Neuronal stem cell (in vitro differentiated cells): ENCODE measurements around the gene ZNF761.
"Not testable (repeated sequence)": the region's sequence is repeated elsewhere in the genome, so short reads cannot be mapped to it uniquely, and the experiment has no call there.

Experiments used
- DNase-seq: peaks from one replicate; pipeline ENCODE4 v3.0.0-alpha.2; 2013; ENCODE audit warnings: low spot score
- H2AFZ ChIP-seq: one replicate; pipeline ENCODE4 v1.6.1; 2013; ENCODE audit warnings: mild to moderate bottlenecking, low read length, inconsistent platforms
- H2AK5ac ChIP-seq: 2 replicates; pipeline ENCODE4 v1.6.1; 2013; ENCODE audit warnings: low read depth, mild to moderate bottlenecking, inconsistent platforms, low read length, moderate library complexity, mixed read lengths
- H2BK120ac ChIP-seq: 2 replicates; pipeline ENCODE4 v1.6.1; 2013; ENCODE audit warnings: low read depth, mild to moderate bottlenecking, inconsistent platforms, low read length, moderate library complexity, mixed read lengths
- H2BK12ac ChIP-seq: one replicate; pipeline ENCODE4 v1.6.1; 2013; ENCODE audit warnings: low read length, inconsistent platforms
- H2BK15ac ChIP-seq: 2 replicates; pipeline ENCODE4 v1.6.1; 2013; ENCODE audit warnings: mild to moderate bottlenecking, low read length, inconsistent platforms, mixed read lengths
- H2BK5ac ChIP-seq: one replicate; pipeline ENCODE4 v1.6.1; 2013; ENCODE audit warnings: inconsistent platforms, mild to moderate bottlenecking, low read length, moderate library complexity
- H3K14ac ChIP-seq: one replicate; pipeline ENCODE4 v1.6.1; 2013; ENCODE audit warnings: low read length, inconsistent platforms
- H3K18ac ChIP-seq: 2 replicates; pipeline ENCODE4 v1.6.1; 2013; ENCODE audit warnings: low read length, inconsistent platforms
- H3K23ac ChIP-seq: 2 replicates; pipeline ENCODE4 v1.6.1; 2013; ENCODE audit warnings: low read depth, mild to moderate bottlenecking, mixed read lengths, low read length, inconsistent platforms; ENCODE audit not compliant: poor library complexity
- H3K27ac ChIP-seq: replicated peaks from 3 replicates; pipeline ENCODE4 v1.5.1; 2013; ENCODE audit warnings: low read length, inconsistent platforms
- H3K27me3 ChIP-seq, 3 experiments: 2 replicates each; pipeline ENCODE4 v1.6.1; 2013; ENCODE audit warnings: low read length in 3 of 3, mild to moderate bottlenecking in 2 of 3, inconsistent platforms in 1 of 3, low read depth in 1 of 3, mixed read lengths in 1 of 3, moderate library complexity in 1 of 3; ENCODE audit not compliant: control insufficient read depth in 3 of 3, insufficient read depth in 3 of 3
- H3K36me3 ChIP-seq, 2 donors: replicated peaks in 1 of 2; 2 replicates each; pipeline ENCODE4 v1.6.1; 2013; ENCODE audit warnings: low read length in 2 of 2; ENCODE audit not compliant: control insufficient read depth in 2 of 2, insufficient read depth in 2 of 2
- H3K4ac ChIP-seq: 2 replicates; pipeline ENCODE4 v1.6.1; 2013; ENCODE audit warnings: inconsistent platforms, mild to moderate bottlenecking, low read length, moderate library complexity
- H3K4me1 ChIP-seq, 2 donors: 1 replicate in 1 of 2; 2 replicates in 1 of 2; pipeline ENCODE4 v1.6.1; 2013; ENCODE audit warnings: low read length in 2 of 2, low read depth in 1 of 2; ENCODE audit not compliant: control insufficient read depth in 2 of 2, insufficient read depth in 1 of 2
- H3K4me2 ChIP-seq: one replicate; pipeline ENCODE4 v1.6.1; 2013; ENCODE audit warnings: mild to moderate bottlenecking, low read length, inconsistent platforms; ENCODE audit not compliant: insufficient read depth, poor library complexity, severe bottlenecking
- H3K4me3 ChIP-seq, 2 donors: 2 replicates each; pipeline ENCODE4 v1.5.1; 2013; ENCODE audit warnings: low read length in 2 of 2, mild to moderate bottlenecking in 2 of 2, inconsistent platforms in 1 of 2, moderate library complexity in 1 of 2
- H3K79me1 ChIP-seq: one replicate; pipeline ENCODE4 v1.6.1; 2013; ENCODE audit warnings: low read depth, mild to moderate bottlenecking, inconsistent platforms, low read length, moderate library complexity
- H3K9ac ChIP-seq: one replicate; pipeline ENCODE4 v1.6.1; 2013; ENCODE audit warnings: mild to moderate bottlenecking, low read depth, low read length, inconsistent platforms; ENCODE audit not compliant: poor library complexity
- H3K9me3 ChIP-seq, 2 donors: replicated peaks in 1 of 2; 2 replicates each; pipeline versions ENCODE3 to v1.6.1; 2013; ENCODE audit warnings: low read length in 2 of 2, mild to moderate bottlenecking in 2 of 2, inconsistent platforms in 1 of 2, low read depth in 1 of 2, mixed read lengths in 1 of 2, moderate library complexity in 1 of 2; ENCODE audit not compliant: control insufficient read depth in 2 of 2, insufficient read depth in 1 of 2
- H4K8ac ChIP-seq: one replicate; pipeline ENCODE4 v1.6.1; 2013; ENCODE audit warnings: low read depth, mild to moderate bottlenecking, inconsistent platforms, low read length, moderate library complexity
- H4K91ac ChIP-seq: one replicate; pipeline ENCODE4 v1.6.1; 2013; ENCODE audit warnings: low read length, low read depth, mild to moderate bottlenecking, inconsistent platforms; ENCODE audit not compliant: poor library complexity
- WGBS, 2 donors: extraction: QIAGEN DNeasy Blood & Tissue Kit; methylation state at CpG; one replicate each; pipeline ENCODE4 v1.1.7; 2013; ENCODE audit warnings: missing lambda C conversion rate in 2 of 2, mixed read lengths in 1 of 2; ENCODE audit not compliant: insufficient read length in 2 of 2, insufficient replicate concordance in 1 of 2; ENCODE audit errors: extremely low coverage in 2 of 2; 5-methylcytosine and 5-hydroxymethylcytosine counted together

ZNF761 gene

GRCh38 chr19:53422551-53422950 lies 9.2 kb upstream of the ZNF761 start:
- no peak overlapping the region for H2BK15ac ChIP-seq
- no peak overlapping the region for H2AFZ ChIP-seq
- H3K27me3 ChIP-seq: no peaks in the 10 kb centered on the region
- no peak overlapping the region for H4K8ac ChIP-seq
- no peak overlapping the region for H3K18ac ChIP-seq
- no peaks in the 10 kb centered on the region for H3K36me3 ChIP-seq
- H2BK5ac ChIP-seq: no peak overlapping the region
- H3K4me2 ChIP-seq: no peak overlapping the region
- no peak overlapping the region for H3K14ac ChIP-seq
- H3K79me1 ChIP-seq: no peaks in the 10 kb centered on the region
- H2BK120ac ChIP-seq: no peak overlapping the region
- H3K4me3 ChIP-seq: no peak overlapping the region
- no peak for DNase-seq
- no peak overlapping the region for H3K23ac ChIP-seq
- H3K9ac ChIP-seq: no peak overlapping the region
- WGBS, 2 donors: no CpG with 5 or more reads among the region's 5 CpGs
- H2AK5ac ChIP-seq: no peak overlapping the region
- no peak overlapping the region for H4K91ac ChIP-seq
- H2BK12ac ChIP-seq: no peak overlapping the region
- H3K27ac ChIP-seq: no peak overlapping the region
- H3K4ac ChIP-seq: no peak overlapping the region
- no peaks in the 10 kb centered on the region for H3K4me1 ChIP-seq
- no peaks in the 10 kb centered on the region for H3K9me3 ChIP-seq

- not testable (repeated sequence) for H3K14ac ChIP-seq, H2BK12ac ChIP-seq, H3K36me3 ChIP-seq, H3K79me1 ChIP-seq, H2AK5ac ChIP-seq, H2BK120ac ChIP-seq, H3K9ac ChIP-seq, H4K8ac ChIP-seq, H3K23ac ChIP-seq, H3K4me3 ChIP-seq, H3K9me3 ChIP-seq, H4K91ac ChIP-seq, H3K4ac ChIP-seq, H3K27ac ChIP-seq, H2AFZ ChIP-seq, DNase-seq, H3K4me1 ChIP-seq, H2BK5ac ChIP-seq, H3K18ac ChIP-seq, H3K4me2 ChIP-seq, H3K27me3 ChIP-seq, H2BK15ac ChIP-seq
- no CpG with 5 or more reads among the region's 13 CpGs for WGBS, 2 donors
Measured at GRCh38 chr19:53423074-53423473, 8.7 kb upstream of the ZNF761 start.

GRCh38 chr19:53423680-53424079 lies 8.1 kb upstream of the ZNF761 start:
- H2BK12ac ChIP-seq, DNase-seq, H2AK5ac ChIP-seq, H3K79me1 ChIP-seq, H3K14ac ChIP-seq, H3K27ac ChIP-seq, H4K91ac ChIP-seq, H2AFZ ChIP-seq, H3K23ac ChIP-seq, H2BK120ac ChIP-seq, H3K4me2 ChIP-seq, H3K27me3 ChIP-seq, H3K18ac ChIP-seq, H2BK15ac ChIP-seq, H3K4ac ChIP-seq, H4K8ac ChIP-seq, H2BK5ac ChIP-seq, H3K9me3 ChIP-seq, H3K36me3 ChIP-seq, H3K4me1 ChIP-seq, H3K9ac ChIP-seq, H3K4me3 ChIP-seq: not testable (repeated sequence)
- no CpG with 5 or more reads among the region's 8 CpGs for WGBS, 2 donors

- Histone ChIP-seq H2BK120ac (no peak overlapping the region), H3K36me3 (no peaks in the 10 kb centered on the region), H4K91ac (no peak overlapping the region), H3K4me2 (no peak overlapping the region), H3K4ac (no peak overlapping the region), H4K8ac (no peak overlapping the region), H3K18ac (no peak overlapping the region), H3K14ac (no peak overlapping the region), H3K79me1 (no peaks in the 10 kb centered on the region), H2BK12ac (no peak overlapping the region), H3K9ac (no peak overlapping the region), H3K4me3 (no peak overlapping the region), H3K23ac (no peak overlapping the region), H2AFZ (no peak overlapping the region), H2AK5ac (no peak overlapping the region), H3K27ac (no peak overlapping the region), H3K4me1 (no peaks in the 10 kb centered on the region), H3K9me3 (no peaks in the 10 kb centered on the region), H3K27me3 (no peaks in the 10 kb centered on the region), H2BK15ac (no peak overlapping the region), H2BK5ac (peak overlapping the region; percentile 39)
- DNase-seq: peak; percentile 67
- no CpG with 5 or more reads among the region's 9 CpGs for WGBS, 2 donors
Measured at GRCh38 chr19:53424968-53425597, 6.7 kb upstream of the ZNF761 start.
